Choroid plexus epithelial cell (primary cell): ENCODE data around the gene LYRM4.

Source experiments
- DNase-seq: peaks from one replicate; pipeline ENCODE4 v3.0.0-alpha.2; 2010; ENCODE audit warnings: low read depth
- H3K4me3 ChIP-seq: 2 replicates; pipeline ENCODE4 v1.5.1; 2011; ENCODE audit warnings: low read depth, mild to moderate bottlenecking, control low read depth, low read length, moderate library complexity
- TF ChIP-seq, protein P1 (sequence below): conservative IDR thresholded peaks from 2 replicates; pipeline ENCODE4 v1.5.1; 2011; ENCODE audit warnings: low read depth, mild to moderate bottlenecking, control low read depth, inconsistent platforms, low read length, moderate library complexity

Gene LYRM4

DNA sequence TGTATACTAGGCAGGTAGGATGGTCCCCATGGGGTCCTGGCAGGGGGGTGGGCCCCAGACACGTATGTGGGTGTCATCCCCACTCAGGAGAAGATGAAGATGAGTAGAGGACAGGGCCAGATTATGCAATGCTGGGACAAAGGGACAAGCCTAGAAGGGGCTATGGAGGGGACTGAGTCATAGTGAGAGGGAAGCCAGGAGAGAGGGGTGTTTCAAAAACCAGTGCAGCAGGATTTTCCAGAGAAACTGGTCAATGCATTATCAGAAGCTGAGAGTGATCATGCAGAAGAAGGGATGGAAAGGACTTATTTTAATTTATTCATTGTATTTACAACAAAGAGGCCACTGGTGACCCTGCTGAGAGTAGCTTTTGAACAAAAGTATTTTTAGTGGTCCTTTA lies 101.6 kb downstream of the LYRM4 start:
- TF ChIP-seq, protein P1, sequence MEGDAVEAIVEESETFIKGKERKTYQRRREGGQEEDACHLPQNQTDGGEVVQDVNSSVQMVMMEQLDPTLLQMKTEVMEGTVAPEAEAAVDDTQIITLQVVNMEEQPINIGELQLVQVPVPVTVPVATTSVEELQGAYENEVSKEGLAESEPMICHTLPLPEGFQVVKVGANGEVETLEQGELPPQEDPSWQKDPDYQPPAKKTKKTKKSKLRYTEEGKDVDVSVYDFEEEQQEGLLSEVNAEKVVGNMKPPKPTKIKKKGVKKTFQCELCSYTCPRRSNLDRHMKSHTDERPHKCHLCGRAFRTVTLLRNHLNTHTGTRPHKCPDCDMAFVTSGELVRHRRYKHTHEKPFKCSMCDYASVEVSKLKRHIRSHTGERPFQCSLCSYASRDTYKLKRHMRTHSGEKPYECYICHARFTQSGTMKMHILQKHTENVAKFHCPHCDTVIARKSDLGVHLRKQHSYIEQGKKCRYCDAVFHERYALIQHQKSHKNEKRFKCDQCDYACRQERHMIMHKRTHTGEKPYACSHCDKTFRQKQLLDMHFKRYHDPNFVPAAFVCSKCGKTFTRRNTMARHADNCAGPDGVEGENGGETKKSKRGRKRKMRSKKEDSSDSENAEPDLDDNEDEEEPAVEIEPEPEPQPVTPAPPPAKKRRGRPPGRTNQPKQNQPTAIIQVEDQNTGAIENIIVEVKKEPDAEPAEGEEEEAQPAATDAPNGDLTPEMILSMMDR = no peak
- DNase-seq = no peak
- H3K4me3 ChIP-seq = no peak overlapping the region

DNA sequence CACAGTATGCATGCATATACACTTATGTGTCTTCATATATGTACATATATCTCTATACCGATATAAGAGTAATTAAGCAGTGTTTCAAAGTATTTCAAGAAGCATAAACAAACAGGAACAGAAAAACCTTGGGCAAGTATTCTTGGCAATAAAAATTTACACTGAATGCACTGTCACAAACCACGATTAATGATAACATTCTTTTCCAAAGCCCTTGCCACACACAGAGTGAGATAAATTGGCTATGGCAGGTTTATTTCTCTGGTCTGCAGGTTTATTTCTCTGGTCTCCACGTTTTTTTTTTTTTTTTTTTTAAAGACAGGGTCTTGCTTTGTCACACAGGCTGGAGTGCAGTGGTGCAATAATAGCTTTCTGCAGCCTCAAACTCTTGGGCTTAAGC lies 102.6 kb downstream of the LYRM4 start:
- H3K4me3 ChIP-seq = no peak overlapping the region
- DNase-seq = no peak
- TF ChIP-seq, protein P1 = no peak

DNA sequence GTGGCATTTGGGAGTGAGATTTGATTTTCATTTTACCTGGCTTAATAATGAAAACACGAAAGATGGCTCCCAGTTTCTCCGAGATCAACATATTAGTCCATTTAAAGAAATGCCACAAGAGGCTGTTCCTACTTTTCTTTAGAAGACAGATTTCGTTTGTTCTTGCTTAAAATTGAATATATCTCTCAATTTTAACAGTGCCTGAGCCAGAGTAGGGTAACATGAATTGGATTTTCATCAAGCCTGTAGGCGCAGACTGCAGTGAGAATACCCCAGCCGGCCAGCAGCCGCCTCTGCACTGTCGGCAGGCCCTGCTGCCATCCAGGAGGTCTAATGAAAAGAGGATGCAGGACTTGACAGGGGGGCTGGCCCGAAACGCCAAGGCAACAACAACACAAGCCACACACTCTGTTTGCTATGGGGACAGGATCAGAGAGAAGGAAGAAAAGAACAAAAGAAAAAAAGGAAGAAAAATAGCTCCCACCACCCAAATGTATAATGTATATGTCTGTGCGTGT lies 103.1 kb downstream of the LYRM4 start:
- no peak for DNase-seq
- H3K4me3 ChIP-seq = no peak overlapping the region
- TF ChIP-seq, protein P1 = no peak

DNA sequence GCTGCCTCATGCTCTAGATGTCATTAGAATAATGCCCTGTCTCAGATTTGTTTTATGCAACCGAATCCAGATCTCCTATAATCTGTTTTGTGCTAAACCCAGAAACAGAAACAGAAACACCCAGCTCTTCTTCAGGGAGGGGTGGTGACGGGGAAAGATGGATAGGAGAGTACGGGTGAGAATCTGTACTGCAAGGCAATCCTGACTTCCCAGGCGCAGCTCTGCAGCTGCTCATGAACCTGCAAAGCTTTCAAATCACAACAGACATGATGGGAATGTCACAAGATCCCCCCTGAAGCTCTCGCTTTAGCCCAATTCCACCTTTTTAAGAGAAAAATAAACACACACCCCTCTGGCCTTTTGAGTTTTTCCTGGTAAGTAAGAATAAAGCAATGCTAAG lies 104.1 kb downstream of the LYRM4 start:
- H3K4me3 ChIP-seq = no peak overlapping the region
- no peak for DNase-seq
- TF ChIP-seq, protein P1 = no peak

DNA sequence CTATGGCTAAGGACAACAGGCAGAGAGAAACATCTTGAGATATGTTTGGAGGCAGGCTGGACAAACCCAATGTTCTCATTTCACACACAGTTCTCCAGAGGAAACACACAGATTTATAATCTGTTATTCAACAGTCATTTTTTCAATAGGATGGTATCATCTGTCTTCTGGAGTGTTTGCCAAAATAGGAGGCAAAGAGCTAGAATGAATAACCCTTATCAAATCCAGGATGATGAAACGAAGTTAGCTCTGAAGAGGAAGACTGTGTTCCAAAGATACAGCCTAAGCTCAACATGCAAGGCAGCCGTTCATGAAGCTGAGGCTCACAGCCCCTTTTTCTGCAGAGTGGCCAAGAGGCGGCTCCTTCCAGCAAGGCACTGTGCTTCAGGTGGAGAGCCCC lies 104.8 kb downstream of the LYRM4 start:
- no peak overlapping the region for H3K4me3 ChIP-seq
- TF ChIP-seq, protein P1 = no peak
- no peak for DNase-seq

DNA sequence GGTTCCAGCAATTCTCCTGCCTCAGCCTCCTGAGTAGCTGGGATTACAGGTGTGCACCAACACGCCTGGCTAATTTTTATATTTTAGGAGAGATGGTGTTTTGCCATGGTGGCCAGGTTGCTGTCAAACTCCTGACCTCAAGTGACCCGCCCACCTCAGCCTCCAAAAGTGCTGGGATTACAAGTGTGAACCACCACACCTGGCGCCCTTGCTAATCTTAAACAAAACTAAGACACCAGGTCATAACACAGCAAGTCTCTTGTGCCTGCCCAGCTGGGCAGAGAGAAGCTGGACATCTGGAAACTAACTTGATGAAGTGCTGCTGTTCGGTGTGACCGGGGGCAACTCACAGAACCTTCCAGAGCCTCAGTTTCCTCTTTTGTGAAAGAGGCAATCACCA lies 107.6 kb downstream of the LYRM4 start:
- TF ChIP-seq, protein P1 = no peak
- no peak for DNase-seq
- no peak overlapping the region for H3K4me3 ChIP-seq

DNA sequence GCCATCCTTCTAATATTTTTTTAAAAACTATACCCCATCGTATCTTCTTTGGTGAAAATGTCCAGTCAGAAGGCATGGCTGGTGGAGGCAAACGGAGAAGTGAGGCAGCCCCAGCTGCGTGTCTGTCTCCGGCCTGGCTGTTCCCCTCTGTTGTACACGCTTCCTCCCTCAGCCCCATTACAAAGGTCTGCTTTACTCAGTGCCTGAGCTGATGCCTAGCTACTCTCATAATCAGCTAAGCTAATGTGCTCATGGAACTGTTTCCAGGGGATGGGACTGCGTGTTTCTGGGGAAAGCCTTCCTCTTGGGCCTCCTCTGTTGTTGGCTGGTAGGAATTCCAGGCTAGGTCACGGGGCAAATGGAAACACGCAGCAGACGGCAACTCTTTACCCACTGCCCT lies 108.3 kb downstream of the LYRM4 start:
- DNase-seq = no peak
- TF ChIP-seq, protein P1 = no peak
- no peak overlapping the region for H3K4me3 ChIP-seq
